HTERT RPE-1 (cell line): ENCODE measurements around the gene RWDD1.
"Not testable (repeated sequence)": the region's sequence is repeated elsewhere in the genome, so short reads cannot be mapped to it uniquely, and the experiment has no call there.

Experiments
- in situ Hi-C: fragments of 300-500 bp; cut with MboI; formaldehyde crosslinking; loops from 4 replicates; pipeline ENCODE4 v1.14.3; 2020; ENCODE audit warnings: low sequenced_read_pairs

Gene RWDD1

DNA sequence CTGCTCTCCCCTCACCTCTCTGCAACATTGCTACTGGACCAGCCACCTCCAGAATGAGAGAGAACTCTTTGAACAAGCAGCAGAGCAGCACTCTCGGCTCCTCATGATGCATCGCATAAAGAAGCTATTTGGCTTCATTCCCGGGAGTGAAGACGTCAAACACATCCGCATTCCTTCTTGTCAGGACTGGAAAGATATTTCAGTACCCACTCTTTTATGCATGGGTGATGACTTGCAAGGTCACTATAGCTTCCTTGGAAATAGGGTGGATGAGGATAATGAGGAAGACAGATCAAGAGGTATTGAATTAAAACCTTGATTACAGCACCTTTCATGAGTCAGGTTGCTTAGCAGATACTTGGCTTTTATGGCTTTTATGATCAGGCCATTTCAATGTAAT lies 13.4 kb upstream of the RWDD1 start:
- in situ Hi-C loops = no loop called here

DNA sequence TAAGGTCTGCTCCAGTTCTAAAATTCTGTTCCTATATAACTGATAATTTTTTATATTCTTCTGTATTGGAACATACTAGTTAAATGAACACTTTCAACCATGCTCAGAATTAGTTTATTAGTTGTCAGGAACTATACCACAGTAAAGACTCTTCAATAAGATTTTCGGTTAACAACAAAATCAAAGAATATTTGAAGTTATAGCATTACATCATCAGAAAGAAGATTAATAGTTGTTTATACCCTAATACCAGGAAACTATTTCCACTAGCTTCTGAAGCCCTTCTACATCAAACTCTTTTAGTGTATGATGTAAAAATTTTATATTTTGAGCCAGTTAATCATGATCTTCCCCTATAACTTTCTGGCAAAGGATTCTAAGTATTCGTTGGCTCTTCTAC lies 11.2 kb upstream of the RWDD1 start:
- in situ Hi-C loops = no loop called here

DNA sequence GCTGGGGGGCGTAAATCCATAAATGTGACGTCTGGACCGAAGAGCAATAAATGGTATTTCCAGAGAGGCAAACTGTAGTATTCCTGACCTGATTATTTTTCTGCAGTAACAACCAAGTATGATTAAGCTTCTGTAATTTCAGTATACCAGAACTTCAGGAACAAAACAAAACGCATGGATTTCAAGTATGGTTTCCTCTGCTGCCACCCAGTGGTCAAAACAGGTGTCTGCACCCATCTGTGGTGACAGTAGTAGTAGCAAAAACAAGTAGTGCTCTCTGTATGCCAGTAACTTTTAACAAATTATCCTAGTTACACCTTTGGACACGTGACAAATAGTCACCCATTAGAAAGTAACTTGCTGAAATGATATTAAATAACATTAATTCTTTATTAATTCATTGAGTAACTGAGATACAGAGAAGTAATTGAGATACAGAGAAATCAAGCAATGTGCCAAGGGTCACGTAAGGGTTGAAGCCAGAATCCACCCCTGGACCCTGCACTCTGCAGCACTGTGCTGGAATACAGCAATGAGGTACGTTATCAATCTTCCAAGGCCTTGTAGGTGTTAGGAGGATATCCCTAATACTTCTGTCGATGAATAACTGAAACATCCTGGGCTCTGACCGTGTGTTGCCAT lies 9.8 kb upstream of the RWDD1 start:
- in situ Hi-C loops = no loop called here

DNA sequence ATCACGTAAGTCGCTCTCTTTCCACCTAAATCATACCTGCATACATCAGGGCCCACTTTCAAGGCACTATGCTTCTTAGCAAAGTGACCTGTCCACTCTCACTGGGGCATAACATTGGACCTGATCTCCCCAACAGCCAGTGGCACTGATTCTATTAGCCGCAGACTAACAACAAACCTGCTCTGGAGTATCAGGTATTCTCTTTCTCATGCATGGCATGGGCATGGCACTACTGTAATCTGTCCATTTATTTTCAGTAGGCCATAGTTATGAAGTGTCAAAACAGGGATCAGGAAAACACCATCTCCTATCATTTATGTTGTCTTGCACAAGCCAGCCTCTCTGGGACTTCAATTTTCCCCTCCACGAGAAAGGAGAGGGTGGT lies 9.3 kb upstream of the RWDD1 start:
- in situ Hi-C loops = no loop called here

DNA sequence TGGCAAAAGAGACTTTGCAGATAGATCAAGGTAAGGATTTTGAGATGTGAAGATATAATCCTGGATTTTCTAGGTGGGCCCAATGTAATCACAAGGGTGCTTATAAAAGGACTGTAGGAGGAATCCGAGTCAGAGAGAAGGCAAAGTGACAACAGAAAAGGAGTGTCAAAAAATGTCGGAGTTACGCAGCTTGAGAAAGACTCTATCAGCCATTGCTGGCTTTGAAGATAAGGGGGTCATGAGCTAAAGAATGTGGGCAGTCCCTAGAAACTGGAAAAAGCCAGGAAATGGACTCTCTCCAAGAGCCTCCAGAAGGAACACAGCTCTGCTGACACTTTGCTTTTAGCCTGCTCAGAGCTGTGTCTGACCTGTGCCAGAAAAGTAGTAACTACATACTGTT lies 8.7 kb upstream of the RWDD1 start:
- in situ Hi-C loops = no loop called here

DNA sequence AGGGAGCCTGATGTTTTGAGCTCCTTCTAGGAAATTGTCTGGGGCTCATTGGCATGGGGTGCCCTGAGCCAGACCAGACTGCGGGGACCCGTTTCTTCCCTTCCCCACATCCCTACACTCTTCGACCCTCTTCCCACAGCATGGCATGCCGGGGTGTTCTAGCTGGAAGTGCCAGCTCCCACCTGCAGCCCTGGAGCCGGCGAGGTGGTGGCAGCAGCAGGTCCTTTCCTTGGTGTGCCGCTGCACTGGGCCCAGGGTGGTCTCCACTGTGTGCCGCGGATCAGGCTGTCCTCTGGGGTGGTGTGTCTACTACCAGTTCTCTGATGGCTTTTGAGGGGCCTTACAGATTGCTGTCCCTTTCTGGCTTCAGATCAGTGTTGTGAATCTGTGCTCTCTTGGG lies 7.5 kb upstream of the RWDD1 start:
- in situ Hi-C loops = no loop called here

DNA sequence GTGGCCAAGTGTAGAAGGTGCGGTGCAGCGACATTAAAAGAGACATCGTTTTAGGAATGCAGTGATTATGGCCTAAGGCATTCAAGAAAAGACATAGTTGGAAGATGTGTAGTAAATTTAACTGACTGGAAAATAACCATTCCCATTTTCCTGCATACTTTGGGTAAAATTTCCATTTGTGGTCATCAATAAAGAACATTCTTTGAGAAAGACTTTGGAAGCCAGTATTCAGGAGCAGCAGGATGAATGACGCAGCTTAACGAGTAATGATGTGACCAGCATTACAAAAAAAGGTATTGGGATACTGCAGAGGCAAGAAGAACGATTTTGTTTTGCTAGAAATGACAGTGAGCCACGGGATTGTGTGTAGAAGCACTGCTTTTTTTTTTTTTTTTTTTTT lies 7.0 kb upstream of the RWDD1 start:
- in situ Hi-C loops = no loop called here

DNA sequence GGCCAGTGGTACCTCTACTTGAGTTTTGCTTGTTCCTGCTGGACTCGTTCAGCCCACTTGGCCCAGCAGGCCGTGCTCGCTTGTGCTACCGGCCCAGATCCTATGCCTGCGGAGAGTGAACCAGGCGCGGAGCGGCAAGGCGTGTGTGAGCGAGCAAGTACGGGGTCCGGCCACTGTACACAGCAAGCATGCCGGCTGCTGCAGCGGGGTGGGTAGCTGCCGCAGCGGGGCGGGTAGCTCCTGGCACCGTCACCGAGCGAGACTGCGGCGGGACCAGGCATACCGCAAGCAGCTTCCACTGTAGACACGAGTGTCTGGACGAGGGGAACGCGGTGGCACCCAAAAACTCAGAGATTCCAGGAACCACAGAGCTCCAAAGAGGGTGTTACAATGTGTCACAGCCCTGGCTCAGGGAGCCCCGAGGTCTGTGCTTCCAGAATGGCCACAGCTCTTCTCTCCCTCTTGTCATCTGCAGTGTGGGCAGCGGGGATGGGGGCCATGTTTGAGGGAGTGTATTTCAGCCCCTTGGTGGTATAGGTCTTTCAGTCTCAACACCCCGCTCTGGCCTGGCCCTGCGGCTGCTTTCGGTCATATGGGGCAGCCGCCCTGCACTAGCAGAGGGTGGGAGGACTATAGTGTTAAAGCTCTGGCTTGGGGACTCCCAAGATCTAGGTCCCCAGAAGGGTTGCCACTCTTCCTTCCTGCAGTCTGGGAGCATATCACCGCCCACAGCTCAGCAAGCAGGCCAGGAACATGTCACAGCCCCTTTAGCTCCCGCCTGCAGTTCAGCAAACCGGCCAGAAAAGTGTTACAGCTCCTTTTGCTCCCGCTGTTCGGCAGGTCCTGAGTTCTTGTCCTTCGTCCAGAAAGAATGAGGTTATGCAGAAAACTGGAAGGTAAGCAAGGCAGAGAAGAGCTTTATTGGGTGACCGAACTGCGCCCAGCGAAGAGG lies 6.1 kb upstream of the RWDD1 start:
- in situ Hi-C loops = no loop called here

DNA sequence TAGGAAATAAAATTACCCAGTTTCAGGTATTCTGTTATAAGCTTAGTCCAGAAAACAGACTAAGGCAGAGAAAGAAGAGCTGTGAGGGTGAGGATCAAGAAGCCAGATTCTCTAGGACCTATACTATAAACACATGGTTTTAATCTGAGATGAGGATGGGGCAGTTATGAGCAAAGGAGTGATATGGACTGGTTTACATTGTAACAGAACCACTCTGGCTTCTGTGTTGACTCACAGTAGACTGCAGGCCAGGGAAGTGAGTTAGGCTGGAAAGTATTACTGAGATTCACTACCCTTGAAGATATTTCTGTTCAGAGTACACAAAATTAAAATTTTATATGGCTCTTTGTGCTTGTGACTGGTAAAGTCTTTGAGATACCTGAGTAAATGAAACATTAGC lies 3.2 kb upstream of the RWDD1 start:
- in situ Hi-C loops = no loop called here

DNA sequence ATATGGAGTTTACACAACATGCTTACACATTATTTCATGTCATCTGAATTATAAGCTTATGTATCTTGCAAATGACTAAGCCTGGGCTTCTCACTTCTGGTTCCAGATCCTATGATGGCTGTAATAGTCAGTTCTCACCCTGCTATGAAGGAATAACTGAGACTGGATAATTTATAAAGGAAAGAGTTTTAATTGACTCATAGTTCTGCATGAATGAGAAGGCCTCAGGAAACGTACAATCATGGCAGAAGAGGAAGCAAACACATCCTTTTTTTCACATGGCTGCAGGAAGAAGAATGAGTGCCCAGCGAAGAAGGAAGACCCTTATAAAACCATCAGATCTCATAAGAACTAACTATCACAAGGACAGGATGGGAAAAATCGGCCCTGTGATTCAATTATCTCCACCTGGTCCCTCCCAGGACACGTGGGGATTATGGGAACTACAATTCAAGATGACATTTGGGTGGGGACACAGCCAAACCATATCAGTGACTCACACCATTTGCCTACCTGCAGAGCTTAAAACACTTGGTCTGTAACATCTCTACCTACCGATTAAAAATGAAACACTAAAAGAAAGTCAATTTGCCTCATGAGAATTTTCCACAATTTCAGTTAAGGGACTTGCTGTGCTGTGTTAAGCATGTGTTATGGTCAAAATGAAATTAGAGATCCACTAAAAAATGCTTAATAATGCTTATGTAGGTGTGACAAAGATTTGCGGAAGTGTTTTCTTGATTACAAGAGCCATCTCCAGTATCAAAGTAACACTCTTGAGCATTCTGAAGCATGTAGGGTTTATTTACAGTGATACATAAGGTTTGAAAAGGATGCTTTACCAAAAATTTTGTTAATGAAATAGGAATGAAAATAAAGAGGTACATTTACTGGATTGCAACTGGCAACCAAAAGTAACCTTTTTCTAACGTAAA lies 2.2 kb upstream of the RWDD1 start:
- in situ Hi-C loops = no loop called here

DNA sequence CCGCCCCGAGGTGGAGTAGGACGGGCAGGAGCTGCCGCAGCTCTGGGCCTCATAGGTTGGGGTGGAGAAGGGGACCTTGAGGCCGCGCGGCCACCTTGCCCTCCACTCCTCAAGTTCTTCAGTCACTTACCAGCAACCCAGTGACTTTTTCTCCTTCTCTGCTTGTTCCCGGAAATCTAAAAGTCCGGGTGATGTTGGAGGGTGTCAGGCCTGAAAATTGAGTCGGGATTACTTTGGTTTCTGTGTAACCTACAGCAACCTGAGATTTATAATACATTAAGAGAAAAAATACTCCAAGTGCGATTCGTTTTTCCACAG lies 338 bp downstream of the RWDD1 start:
- in situ Hi-C loops = no loop called here

DNA sequence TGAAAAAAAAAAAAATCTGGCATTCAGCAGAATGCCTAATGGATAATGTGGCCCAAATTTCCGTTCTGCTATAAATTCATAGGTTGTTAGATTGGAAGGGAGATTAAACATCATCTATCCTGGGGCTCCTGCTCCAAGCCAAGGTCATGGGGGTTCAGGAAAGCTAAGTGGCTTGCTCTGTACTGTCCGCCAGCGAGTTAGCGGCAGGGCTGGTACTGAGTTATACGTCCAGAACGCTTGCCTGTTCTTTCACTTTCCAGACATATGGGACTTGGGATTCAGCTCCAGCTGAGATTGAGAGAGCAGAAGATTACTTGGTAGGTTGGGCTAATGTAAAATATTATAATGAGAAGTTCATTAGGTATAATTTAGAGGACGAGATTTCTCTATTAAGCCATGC lies 858 bp downstream of the RWDD1 start:
- in situ Hi-C loops = no loop called here

DNA sequence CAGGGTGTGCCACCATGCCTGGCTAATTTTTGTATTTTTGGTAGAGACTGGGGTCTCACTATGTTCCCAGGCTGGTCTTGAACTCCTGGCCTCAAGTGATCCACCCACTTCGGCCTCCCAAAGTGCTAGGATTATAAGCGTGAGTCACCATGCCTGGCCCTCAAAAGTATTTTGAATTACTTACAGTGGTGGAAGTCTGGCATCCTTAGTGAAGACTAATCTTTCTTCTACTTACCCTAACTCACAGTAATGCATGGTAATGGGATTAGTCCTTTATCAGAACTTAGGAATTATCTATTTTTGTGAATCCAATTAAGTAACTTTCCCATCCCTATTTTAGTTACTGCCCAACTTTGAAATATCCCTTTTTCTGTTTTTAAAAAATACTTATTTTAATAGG lies 3.9 kb downstream of the RWDD1 start:
- in situ Hi-C loops = no loop called here

DNA sequence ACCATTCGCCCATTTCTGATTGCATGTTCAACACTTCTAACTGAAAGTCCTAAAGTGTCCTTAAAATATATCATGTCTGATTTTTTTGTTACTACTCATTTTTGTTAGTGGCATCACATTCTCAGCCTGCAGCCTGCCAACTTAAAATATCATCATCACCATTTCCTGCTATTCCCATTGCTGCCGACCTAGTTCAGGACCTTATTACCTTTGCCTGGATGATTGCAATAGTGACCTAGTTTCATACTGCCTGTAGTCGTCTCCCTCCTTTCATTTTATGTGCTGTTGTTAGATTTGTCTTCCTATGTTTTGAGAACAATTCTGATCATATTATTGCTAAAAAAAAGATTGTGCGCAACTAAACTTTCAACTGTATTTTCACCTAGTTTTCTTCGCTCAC lies 6.2 kb downstream of the RWDD1 start:
- in situ Hi-C loops = no loop called here

DNA sequence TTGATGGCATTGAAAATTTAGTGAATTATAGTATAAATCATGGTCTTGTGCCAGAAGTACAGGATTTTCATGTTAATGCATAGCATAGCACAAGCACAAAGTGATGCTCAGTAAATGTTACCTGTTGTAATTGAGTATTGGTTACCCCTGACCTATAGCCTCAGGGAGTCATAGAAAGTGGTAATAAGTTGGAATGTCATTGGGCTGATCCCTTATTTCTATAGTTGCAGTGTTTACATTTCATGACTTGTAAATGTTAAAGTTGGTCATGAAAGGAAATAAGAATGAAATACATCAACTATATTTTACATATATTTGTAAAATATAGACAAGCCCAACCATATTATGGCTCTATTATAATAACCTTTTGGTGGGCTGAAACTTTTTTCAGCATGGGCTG lies 7.0 kb downstream of the RWDD1 start:
- in situ Hi-C loops = no loop called here

DNA sequence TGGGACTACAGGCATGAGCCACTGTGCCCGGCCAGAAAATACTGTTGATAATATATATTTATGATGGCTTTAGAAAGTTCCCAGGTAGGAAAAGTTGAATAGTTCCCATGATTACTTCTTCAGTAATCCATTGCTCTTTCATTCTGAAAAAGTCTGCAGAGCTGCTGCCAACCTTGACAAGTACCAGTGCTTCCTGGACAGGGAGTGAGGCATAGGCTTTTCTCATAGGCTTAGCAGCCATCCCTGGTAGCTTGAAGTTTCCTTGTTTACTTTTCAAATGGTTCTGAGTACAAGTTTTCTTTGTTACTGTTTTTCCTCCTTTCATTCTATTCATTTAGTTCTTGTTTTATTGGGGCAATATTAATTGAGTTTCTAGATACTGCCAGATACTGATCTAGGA lies 7.8 kb downstream of the RWDD1 start:
- in situ Hi-C loops = no loop called here

DNA sequence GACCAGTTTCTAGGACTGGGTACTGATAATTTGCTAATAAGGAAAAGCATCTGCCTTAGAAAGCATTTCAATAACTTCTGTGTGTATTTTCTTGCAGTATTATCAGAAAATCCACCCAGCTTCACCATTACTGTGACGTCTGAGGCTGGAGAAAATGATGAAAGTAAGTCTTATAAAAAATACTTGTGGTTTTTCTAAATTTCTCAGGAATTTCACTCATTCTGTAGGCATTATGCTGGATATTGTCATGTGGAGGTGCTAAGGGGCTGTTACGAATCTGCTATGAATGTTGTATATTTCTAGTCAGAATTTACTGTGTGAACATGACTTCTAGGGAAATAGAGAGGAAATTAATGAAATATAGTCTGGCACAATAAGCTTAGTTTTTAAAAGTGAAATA lies 8.9 kb downstream of the RWDD1 start:
- in situ Hi-C loops = no loop called here

DNA sequence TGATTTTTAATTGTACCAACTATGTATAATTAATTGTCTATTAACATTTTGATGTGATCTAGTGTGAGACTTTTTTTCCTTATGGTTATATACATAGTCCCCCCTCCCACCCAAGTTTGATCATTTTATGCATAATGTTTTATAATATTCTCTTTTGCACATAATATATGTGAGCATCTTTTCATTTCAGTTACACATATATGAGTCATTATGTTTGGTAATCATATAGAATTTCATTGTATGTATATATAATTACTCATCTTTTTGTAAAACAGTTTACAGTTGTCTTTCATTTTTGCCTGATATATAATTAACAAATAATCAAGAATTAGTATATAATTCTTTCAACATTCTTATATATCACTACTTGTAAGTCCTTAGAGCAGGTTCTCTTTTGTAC lies 15.0 kb downstream of the RWDD1 start:
- in situ Hi-C loops = no loop called here

DNA sequence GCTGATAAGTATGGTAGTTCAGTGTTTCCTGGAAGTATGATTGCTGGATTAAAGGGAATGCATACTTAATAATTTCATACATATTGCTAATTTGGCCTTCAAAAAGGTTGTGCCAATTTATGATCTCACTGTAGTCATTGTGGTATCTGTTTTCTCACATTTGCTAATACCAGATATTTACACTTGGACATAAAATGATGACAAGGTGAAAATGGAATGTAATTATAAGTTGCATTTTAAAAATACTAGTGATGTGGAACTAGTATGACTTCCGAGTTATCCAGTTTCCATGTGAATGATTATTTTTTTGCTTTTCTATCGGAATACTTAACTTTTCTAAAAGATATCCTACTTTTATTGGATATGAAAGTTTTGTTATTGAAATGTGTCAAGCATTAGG lies 15.4 kb downstream of the RWDD1 start:
- in situ Hi-C loops = no loop called here

DNA sequence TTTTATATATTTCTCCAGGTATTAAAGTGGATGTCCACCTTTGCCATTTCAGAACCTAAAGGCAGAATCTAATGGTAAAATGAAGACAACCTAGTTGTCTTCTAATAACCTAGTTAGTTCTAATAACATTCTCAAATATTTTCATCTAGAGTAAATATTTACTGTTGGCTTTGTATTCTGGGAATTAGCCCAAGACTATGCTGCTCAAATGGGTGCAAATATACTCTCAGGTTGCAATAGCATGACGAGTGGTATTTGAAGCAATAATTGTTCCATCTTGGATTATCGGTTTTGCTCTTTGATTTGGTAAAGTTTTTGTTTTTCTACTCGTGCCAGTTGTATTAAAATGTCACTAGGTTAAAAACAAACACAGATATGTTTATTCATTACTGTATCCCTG lies 23.9 kb downstream of the RWDD1 start:
- in situ Hi-C loops = no loop called here

DNA sequence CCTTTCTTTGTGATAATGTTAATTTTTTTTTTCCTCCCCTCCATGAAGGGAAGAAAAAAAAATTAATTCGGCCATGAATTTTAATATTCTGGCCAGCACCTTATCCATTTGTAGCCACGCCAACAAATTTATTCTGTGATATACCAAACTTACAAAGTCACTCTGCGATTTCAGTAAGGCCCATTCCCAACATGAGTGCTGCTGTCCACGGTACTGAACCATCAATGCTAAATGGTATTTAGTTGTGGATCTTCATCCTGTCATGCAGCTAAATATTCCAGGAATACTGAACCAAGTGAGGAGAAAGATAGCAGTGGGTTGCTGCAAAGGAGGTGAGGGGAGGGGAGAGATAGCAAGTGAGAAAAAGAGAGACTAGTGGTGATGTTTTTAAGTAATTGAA lies 25.5 kb downstream of the RWDD1 start:
- in situ Hi-C loops = no loop called here

DNA sequence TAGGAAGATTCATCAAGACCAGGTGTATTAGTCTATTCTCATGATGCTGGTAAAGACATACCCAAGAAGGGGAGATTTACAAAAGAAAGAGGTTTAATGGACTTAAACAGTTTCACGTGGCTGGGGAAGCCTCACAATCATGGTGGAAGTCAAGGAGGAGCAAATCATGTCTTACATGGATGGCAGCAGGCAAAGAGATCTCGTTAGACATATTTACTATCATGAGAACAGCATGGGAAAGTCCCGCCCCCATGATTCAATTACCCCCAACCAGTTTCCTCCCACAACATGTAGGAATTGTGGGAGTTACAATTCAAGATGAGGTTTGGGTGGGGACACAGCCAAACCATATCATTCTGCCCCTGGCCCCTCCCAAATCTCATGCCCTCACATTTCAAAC lies 32.6 kb downstream of the RWDD1 start:
- in situ Hi-C loops = not testable (repeated sequence)
